SK-N-SH (cell line): ENCODE data around the gene ZGPAT.

ENCODE experiments used
- CTCF ChIP-seq: fragments of 200-600 bp; sonication (generic); IDR thresholded peaks from 2 replicates; pipeline ENCODE4 v1.6.1; 2017; ENCODE audit warnings: antibody characterized with exemption, mild to moderate bottlenecking, moderate library complexity
- ELF1 ChIP-seq: IDR thresholded peaks from 2 replicates; pipeline ENCODE4 v1.4.0; 2012
- JUND ChIP-seq: IDR thresholded peaks from 2 replicates; pipeline ENCODE4 v1.4.0; 2012
- MEF2A ChIP-seq: IDR thresholded peaks from 2 replicates; pipeline ENCODE4 v1.4.0; 2012; ENCODE audit warnings: low read depth, borderline replicate concordance
- POLR2AphosphoS5 ChIP-seq: IDR thresholded peaks from 2 replicates; pipeline ENCODE4 v1.6.1; 2012; ENCODE audit warnings: low read depth, low read length
- REST ChIP-seq: IDR thresholded peaks from 2 replicates; pipeline ENCODE4 v1.6.1; 2012; ENCODE audit warnings: mild to moderate bottlenecking, low read depth, low read length, moderate library complexity
- RFX5 ChIP-seq: IDR thresholded peaks from 2 replicates; pipeline ENCODE4 v1.6.1; 2012; ENCODE audit warnings: mild to moderate bottlenecking, improper control_type of control experiment, low read length
- RXRA ChIP-seq: IDR thresholded peaks from 2 replicates; pipeline ENCODE4 v1.4.0; 2012; ENCODE audit warnings: low read depth, mild to moderate bottlenecking, borderline replicate concordance
- SIN3A ChIP-seq: IDR thresholded peaks from 2 replicates; pipeline ENCODE4 v1.6.1; 2012; ENCODE audit warnings: low read depth, mild to moderate bottlenecking, low read length, moderate library complexity, borderline replicate concordance
- SMC3 ChIP-seq: IDR thresholded peaks from 2 replicates; pipeline ENCODE4 v1.6.1; 2012; ENCODE audit warnings: low read depth, low read length, improper control_type of control experiment
- TAF1 ChIP-seq: IDR thresholded peaks from 2 replicates; pipeline ENCODE4 v1.6.1; 2012; ENCODE audit warnings: low read depth, mild to moderate bottlenecking, low read length, moderate library complexity, borderline replicate concordance
- USF1 ChIP-seq: IDR thresholded peaks from 2 replicates; pipeline ENCODE4 v1.4.0; 2012; ENCODE audit warnings: low read depth, borderline replicate concordance
- YY1 ChIP-seq: IDR thresholded peaks from 2 replicates; pipeline ENCODE4 v1.4.0; 2012; ENCODE audit warnings: low read depth, mild to moderate bottlenecking
- ZBTB33 ChIP-seq: IDR thresholded peaks from 2 replicates; pipeline ENCODE4 v1.4.0; 2012; ENCODE audit warnings: low read depth, borderline replicate concordance

GRCh38 chr20:63703976-63704748, 3.7 kb upstream of the ZGPAT start:
- TF ChIP-seq JUND = no peak
- no peak for TF ChIP-seq CTCF
- TF ChIP-seq ELF1 = no peak
- no peak for TF ChIP-seq RFX5
- no peak for TF ChIP-seq POLR2AphosphoS5
- TF ChIP-seq MEF2A = no peak
- TF ChIP-seq TAF1 = no peak
- no peak for TF ChIP-seq ZBTB33
- no peak for TF ChIP-seq SMC3
- no peak for TF ChIP-seq REST
- TF ChIP-seq SIN3A = no peak
- no peak for TF ChIP-seq RXRA
- TF ChIP-seq YY1 = no peak
- no peak for TF ChIP-seq USF1
